Natural killer cell (primary cell): ENCODE data around the gene CWF19L1. TPM values are rescaled to one million over a fixed set of nuclear protein-coding genes. Genes with fewer than 3 reads are reported as not detected.
A peak's percentile ranks its signal among the peaks of the same experiment; 100 is the strongest.

Experiments used
- ATAC-seq, 3 donors: fragments of 150-1000 bp in 2 of 3; fragments of 200-7000 bp in 1 of 3; cut with Tn5 transposase; 1 replicate in 1 of 3; 2 replicates in 2 of 3; pipeline ENCODE4 v1.10.0; 2021; ENCODE audit warnings: mild to moderate bottlenecking in 2 of 3, moderate library complexity in 2 of 3
- DNase-seq, 2 donors: peaks; one replicate each; pipeline versions ENCODE4 v3.0.0 to v3.0.0-alpha.2; 2013 to 2021; ENCODE audit warnings: mixed read lengths in 1 of 2
- H3K27ac ChIP-seq: one replicate; pipeline ENCODE4 v1.5.1; 2013; ENCODE audit warnings: mild to moderate bottlenecking, low read length
- H3K27me3 ChIP-seq: one replicate; pipeline ENCODE4 v1.6.1; 2013; ENCODE audit warnings: low read length; ENCODE audit not compliant: control insufficient read depth, insufficient read depth
- H3K36me3 ChIP-seq: one replicate; pipeline ENCODE4 v1.6.1; 2013; ENCODE audit warnings: low read length; ENCODE audit not compliant: control insufficient read depth, insufficient read depth
- H3K4me1 ChIP-seq: one replicate; pipeline ENCODE4 v1.6.1; 2013; ENCODE audit warnings: low read length; ENCODE audit not compliant: control insufficient read depth, insufficient read depth
- H3K4me3 ChIP-seq: one replicate; pipeline ENCODE4 v1.5.1; 2013; ENCODE audit warnings: low read length
- H3K9me3 ChIP-seq: one replicate; pipeline ENCODE4 v1.6.1; 2013; ENCODE audit warnings: low read length; ENCODE audit not compliant: control insufficient read depth, insufficient read depth
- H3K27ac Mint-ChIP-seq, 2 donors: one replicate each; pipeline ENCODE4 v1.8.0; 2022; ENCODE audit warnings: mild to moderate bottlenecking in 2 of 2, mixed read lengths in 2 of 2, moderate library complexity in 1 of 2
- H3K27me3 Mint-ChIP-seq, 2 donors: one replicate each; pipeline ENCODE4 v1.8.0; 2022; ENCODE audit warnings: low read depth in 2 of 2, mixed read lengths in 2 of 2
- H3K36me3 Mint-ChIP-seq: one replicate; pipeline ENCODE4 v1.8.0; 2022; ENCODE audit warnings: mixed read lengths
- H3K4me1 Mint-ChIP-seq, 2 donors: one replicate each; pipeline ENCODE4 v1.8.0; 2022; ENCODE audit warnings: mixed read lengths in 2 of 2
- H3K4me3 Mint-ChIP-seq: one replicate; pipeline ENCODE4 v1.8.0; 2022; ENCODE audit warnings: mild to moderate bottlenecking, moderate library complexity, mixed read lengths
- H3K9me3 Mint-ChIP-seq, 2 donors: one replicate each; pipeline ENCODE4 v1.8.0; 2022; ENCODE audit warnings: mixed read lengths in 2 of 2
- CTCF ChIP-seq: fragments of 200-600 bp; IDR thresholded peaks from one replicate; pipeline ENCODE4 v1.8.0; 2022; ENCODE audit warnings: antibody characterized with exemption
- WGBS: methylation state at CpG from one replicate; pipeline ENCODE4 v1.1.7; 2013; ENCODE audit warnings: missing lambda C conversion rate; ENCODE audit not compliant: insufficient coverage; 5-methylcytosine and 5-hydroxymethylcytosine counted together
- intact Hi-C: fragments of 100-400 bp; cut with micrococcal nuclease; formaldehyde crosslinking; loops from one replicate; pipeline ENCODE4 v1.14.2; 2022
- total RNA-seq, 4 donors: library from RNA; stranded (reverse); fragments of 120-200 nt in 1 of 4; gene quantifications; one replicate each; pipeline versions ENCODE4 v1.2.3 to v1.2.4, GENCODE V29; 2013 to 2022

Gene CWF19L1
- total RNA-seq, 3 donors from 2014 or later (not counting 1 experiment from before 2014, with no cell fraction given): 52.5 to 58.0 (median 54.8) TPM

- TF ChIP-seq CTCF: no peak
- Mint-ChIP-seq H3K36me3 (peaks cover 6% of the 10 kb centered on the region), H3K9me3 (no peaks in the 10 kb centered on the region), H3K4me1 (peaks cover 41 to 42% of the 10 kb centered on the region in 2 donors), H3K27me3 (no peaks in the 10 kb centered on the region), H3K27ac (peak overlapping the region; percentile 97), H3K4me3 (peak overlapping the region; percentile 99)
- H3K27ac ChIP-seq: no peak overlapping the region
- H3K4me1 ChIP-seq: peaks cover 15% of the 10 kb centered on the region
- intact Hi-C loops: no loop called here
- no peak for DNase-seq
- ATAC-seq: no peak
- H3K36me3 ChIP-seq: peaks cover 5% of the 10 kb centered on the region
- H3K27me3 ChIP-seq: no peaks in the 10 kb centered on the region
- WGBS: 95% methylated on average over 15 of the region's 15 CpGs
- H3K4me3 ChIP-seq: no peak overlapping the region
- H3K9me3 ChIP-seq: no peaks in the 10 kb centered on the region
These were observed 1.5 kb downstream of the CWF19L1 start for GRCh38 chr10:100265821-100266485.

GRCh38 chr10:100254191-100254590 is 13.2 kb downstream of the CWF19L1 start:
- H3K4me3 Mint-ChIP-seq: no peak overlapping the region
- no peaks in the 10 kb centered on the region for H3K27me3 ChIP-seq
- no peak overlapping the region for H3K27ac ChIP-seq
- H3K9me3 ChIP-seq: no peaks in the 10 kb centered on the region
- H3K36me3 Mint-ChIP-seq: peaks cover 9% of the 10 kb centered on the region
- intact Hi-C loops: no loop called here
- no peak for DNase-seq
- no peak overlapping the region for H3K27ac Mint-ChIP-seq
- H3K4me1 ChIP-seq: no peaks in the 10 kb centered on the region
- H3K9me3 Mint-ChIP-seq: no peaks in the 10 kb centered on the region
- no peaks in the 10 kb centered on the region for H3K27me3 Mint-ChIP-seq
- peaks cover 66% of the 10 kb centered on the region for H3K36me3 ChIP-seq
- H3K4me1 Mint-ChIP-seq: peaks cover 4% of the 10 kb centered on the region in 2 donors
- no peak for ATAC-seq
- TF ChIP-seq CTCF: no peak
- 97% methylated on average over 3 of the region's 3 CpGs for WGBS
- no peak overlapping the region for H3K4me3 ChIP-seq

GRCh38 chr10:100253041-100253440 is 14.4 kb downstream of the CWF19L1 start:
- H3K4me1 Mint-ChIP-seq: no peaks in the 10 kb centered on the region

More at GRCh38 chr10:100253041-100253440, 14.4 kb downstream of the CWF19L1 start:
- no peak overlapping the region for H3K27ac Mint-ChIP-seq
- over 99% methylated on average over 5 of the region's 5 CpGs for WGBS
- no peak overlapping the region for H3K4me3 ChIP-seq
- no peaks in the 10 kb centered on the region for H3K27me3 Mint-ChIP-seq
- H3K4me1 ChIP-seq: no peaks in the 10 kb centered on the region
- ATAC-seq (no peak), DNase-seq (no peak)
- H3K9me3 Mint-ChIP-seq: no peaks in the 10 kb centered on the region
- intact Hi-C loops: no loop called here
- H3K27ac ChIP-seq: no peak overlapping the region
- H3K27me3 ChIP-seq: no peaks in the 10 kb centered on the region
- peaks cover 14% of the 10 kb centered on the region for H3K36me3 Mint-ChIP-seq
- no peak for TF ChIP-seq CTCF
- H3K36me3 ChIP-seq: peaks cover 67% of the 10 kb centered on the region
- H3K9me3 ChIP-seq: no peaks in the 10 kb centered on the region
- no peak overlapping the region for H3K4me3 Mint-ChIP-seq
